ENCODE data around the gene LDLRAD3. TPM values are rescaled to one million over a fixed set of nuclear protein-coding genes. Genes with fewer than 3 reads are reported as not detected.

Gene LDLRAD3
- total RNA-seq, 1 donor from 2014 or later, result 19.6 TPM

DNA sequence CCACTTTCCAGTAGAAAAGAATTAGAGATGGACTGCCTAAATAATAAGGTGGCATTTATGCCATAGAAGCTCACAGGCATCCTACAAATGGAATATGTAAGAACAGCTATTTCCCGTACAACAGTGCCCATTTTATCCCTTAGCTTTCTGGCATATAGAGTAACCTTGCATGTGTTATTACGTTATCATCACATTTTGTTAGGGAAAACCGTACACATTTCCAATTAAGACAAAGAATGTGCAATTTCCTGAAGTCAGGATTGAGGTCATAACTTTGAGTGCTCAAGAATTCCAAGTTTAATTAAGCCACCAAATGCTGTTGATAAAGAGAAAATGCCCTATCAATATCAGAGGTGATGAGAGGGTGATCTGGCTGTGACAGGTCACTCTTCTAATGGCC is 58.9 kb downstream of the LDLRAD3 start:
- Mint-ChIP-seq H3K9me3 (ENCODE audit: low read depth) (peaks cover 13% of the 10 kb centered on the region), H3K27me3 (no peaks in the 10 kb centered on the region), H3K4me3 (ENCODE audit: low read depth) (no peak overlapping the region), H3K27ac (no peak overlapping the region), H3K36me3 (ENCODE audit: insufficient read depth) (peaks cover 9% of the 10 kb centered on the region), H3K4me1 (ENCODE audit: low read depth) (peaks cover 11% of the 10 kb centered on the region)
- no peak for DNase-seq (ENCODE audit: low spot score, unreplicated experiment)
- TF ChIP-seq, protein P1, sequence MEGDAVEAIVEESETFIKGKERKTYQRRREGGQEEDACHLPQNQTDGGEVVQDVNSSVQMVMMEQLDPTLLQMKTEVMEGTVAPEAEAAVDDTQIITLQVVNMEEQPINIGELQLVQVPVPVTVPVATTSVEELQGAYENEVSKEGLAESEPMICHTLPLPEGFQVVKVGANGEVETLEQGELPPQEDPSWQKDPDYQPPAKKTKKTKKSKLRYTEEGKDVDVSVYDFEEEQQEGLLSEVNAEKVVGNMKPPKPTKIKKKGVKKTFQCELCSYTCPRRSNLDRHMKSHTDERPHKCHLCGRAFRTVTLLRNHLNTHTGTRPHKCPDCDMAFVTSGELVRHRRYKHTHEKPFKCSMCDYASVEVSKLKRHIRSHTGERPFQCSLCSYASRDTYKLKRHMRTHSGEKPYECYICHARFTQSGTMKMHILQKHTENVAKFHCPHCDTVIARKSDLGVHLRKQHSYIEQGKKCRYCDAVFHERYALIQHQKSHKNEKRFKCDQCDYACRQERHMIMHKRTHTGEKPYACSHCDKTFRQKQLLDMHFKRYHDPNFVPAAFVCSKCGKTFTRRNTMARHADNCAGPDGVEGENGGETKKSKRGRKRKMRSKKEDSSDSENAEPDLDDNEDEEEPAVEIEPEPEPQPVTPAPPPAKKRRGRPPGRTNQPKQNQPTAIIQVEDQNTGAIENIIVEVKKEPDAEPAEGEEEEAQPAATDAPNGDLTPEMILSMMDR (IDR thresholded peaks at IDR 0.05; ENCODE audit: unreplicated experiment), result no peak

DNA sequence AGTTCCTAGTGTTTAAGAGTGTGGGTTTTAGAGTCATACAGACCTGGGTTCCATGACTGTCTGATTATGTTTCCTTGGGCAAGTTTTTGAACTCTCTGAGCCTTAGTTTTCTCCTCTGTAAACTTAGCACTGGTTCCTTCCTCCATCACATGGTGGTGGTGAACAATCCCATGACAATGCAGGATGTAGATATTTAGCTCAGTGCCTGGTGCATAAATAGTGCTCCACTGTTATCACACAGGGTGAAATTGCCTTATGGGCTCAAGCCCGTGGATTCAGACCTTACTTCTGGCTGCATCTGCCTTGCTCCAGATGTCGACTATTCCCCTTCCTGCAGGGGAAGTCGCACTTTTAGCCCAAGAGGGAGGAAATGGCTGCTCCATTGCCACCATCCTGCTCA is 62.7 kb downstream of the LDLRAD3 start:
- Mint-ChIP-seq H3K4me1 (ENCODE audit: low read depth) (peaks cover 9% of the 10 kb centered on the region), H3K9me3 (ENCODE audit: low read depth) (peaks cover 13% of the 10 kb centered on the region), H3K36me3 (ENCODE audit: insufficient read depth) (peaks cover 9% of the 10 kb centered on the region), H3K27ac (no peak overlapping the region), H3K27me3 (no peaks in the 10 kb centered on the region), H3K4me3 (ENCODE audit: low read depth) (no peak overlapping the region)
- DNase-seq (ENCODE audit: low spot score, unreplicated experiment), result no peak
- TF ChIP-seq, protein P1 (IDR thresholded peaks at IDR 0.05; ENCODE audit: unreplicated experiment), result no peak

DNA sequence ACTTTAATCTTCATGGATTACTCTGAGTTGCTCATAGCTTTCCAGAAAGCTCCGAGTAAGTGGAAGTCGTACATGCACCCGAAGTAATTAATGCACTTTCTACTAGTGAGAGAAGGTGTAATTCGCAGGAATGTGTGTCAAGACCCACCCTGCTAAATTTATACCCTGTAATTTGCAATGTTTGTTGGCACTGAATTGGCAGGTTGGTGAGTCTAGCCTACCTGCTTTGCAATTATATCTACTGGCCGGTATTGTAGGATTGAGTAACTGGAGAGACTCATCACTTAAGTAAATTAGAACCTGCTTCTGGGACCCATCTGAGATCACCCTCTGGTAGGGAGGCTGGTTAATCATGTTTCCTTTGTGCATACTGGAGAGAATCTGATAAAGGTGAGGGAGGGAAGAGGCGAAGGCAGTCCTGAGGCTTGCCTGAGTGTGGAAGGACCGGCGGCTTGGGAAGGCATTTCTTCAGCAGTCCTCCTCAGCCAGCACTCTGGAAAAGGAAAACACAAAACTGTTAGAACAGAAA is 63.3 kb downstream of the LDLRAD3 start:
- Mint-ChIP-seq H3K4me3 (ENCODE audit: low read depth) (no peak overlapping the region), H3K36me3 (ENCODE audit: insufficient read depth) (peaks cover 9% of the 10 kb centered on the region), H3K9me3 (ENCODE audit: low read depth) (peaks cover 13% of the 10 kb centered on the region), H3K27ac (no peak overlapping the region), H3K4me1 (ENCODE audit: low read depth) (peaks cover 7% of the 10 kb centered on the region), H3K27me3 (no peaks in the 10 kb centered on the region)
- TF ChIP-seq, protein P1 (IDR thresholded peaks at IDR 0.05; ENCODE audit: unreplicated experiment), result no peak
- no peak for DNase-seq (ENCODE audit: low spot score, unreplicated experiment)

DNA sequence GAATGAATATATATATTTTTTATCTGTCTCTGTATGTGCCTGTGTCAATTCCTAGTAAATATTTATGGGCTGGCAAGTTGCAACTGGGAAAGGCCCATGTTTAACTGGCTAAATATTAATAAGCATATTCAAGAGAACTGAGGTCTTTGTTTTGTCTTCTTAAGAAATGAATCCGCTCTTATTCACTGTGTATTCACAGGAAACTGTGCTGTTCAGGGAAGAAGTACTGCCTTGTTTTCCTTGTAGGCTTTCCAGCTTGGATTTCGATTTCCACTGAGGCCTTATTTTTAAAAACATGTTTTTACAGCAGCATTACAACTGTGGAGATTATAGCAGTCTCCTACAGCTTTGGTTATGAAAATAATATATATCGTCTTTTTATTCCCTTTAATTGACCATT is 64.7 kb downstream of the LDLRAD3 start:
- Mint-ChIP-seq H3K9me3 (ENCODE audit: low read depth) (peaks cover 12% of the 10 kb centered on the region), H3K4me1 (ENCODE audit: low read depth) (peaks cover 6% of the 10 kb centered on the region), H3K4me3 (ENCODE audit: low read depth) (no peak overlapping the region), H3K27me3 (no peaks in the 10 kb centered on the region), H3K36me3 (ENCODE audit: insufficient read depth) (peaks cover 7% of the 10 kb centered on the region), H3K27ac (no peak overlapping the region)
- TF ChIP-seq, protein P1 (IDR thresholded peaks at IDR 0.05; ENCODE audit: unreplicated experiment), result no peak
- no peak for DNase-seq (ENCODE audit: low spot score, unreplicated experiment)

DNA sequence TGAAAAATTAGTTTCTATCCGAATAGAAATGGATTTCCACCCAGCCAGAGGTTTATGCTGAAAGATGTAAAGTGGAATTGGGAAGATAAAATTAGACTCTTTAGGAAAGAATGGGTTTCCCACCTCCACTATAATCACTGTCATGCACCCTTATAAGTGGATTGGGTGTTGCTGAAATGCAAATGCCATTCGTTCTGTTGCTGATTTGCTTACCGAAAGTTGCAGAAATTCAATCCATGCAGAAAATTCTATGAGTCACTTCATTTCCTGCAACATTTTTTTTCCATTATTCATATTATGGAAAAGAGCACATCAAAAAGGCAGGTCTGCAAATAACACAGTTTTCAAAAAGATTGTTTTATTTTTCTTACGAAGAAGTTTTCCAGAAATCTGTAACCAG is 65.6 kb downstream of the LDLRAD3 start:
- H3K27ac Mint-ChIP-seq, result no peak overlapping the region
- H3K36me3 Mint-ChIP-seq (ENCODE audit: insufficient read depth), result peaks cover 4% of the 10 kb centered on the region
- TF ChIP-seq, protein P1 (IDR thresholded peaks at IDR 0.05; ENCODE audit: unreplicated experiment), result no peak
- DNase-seq (ENCODE audit: low spot score, unreplicated experiment), result no peak
- H3K9me3 Mint-ChIP-seq (ENCODE audit: low read depth), result peaks cover 6% of the 10 kb centered on the region
- H3K4me3 Mint-ChIP-seq (ENCODE audit: low read depth), result no peak overlapping the region
- H3K27me3 Mint-ChIP-seq, result no peaks in the 10 kb centered on the region
- peaks cover 6% of the 10 kb centered on the region for H3K4me1 Mint-ChIP-seq (ENCODE audit: low read depth)

Measured in progenitor cell of endocrine pancreas (in vitro differentiated cells).